ENCODE results near the gene CEP85.

CEP85 gene, protein sequence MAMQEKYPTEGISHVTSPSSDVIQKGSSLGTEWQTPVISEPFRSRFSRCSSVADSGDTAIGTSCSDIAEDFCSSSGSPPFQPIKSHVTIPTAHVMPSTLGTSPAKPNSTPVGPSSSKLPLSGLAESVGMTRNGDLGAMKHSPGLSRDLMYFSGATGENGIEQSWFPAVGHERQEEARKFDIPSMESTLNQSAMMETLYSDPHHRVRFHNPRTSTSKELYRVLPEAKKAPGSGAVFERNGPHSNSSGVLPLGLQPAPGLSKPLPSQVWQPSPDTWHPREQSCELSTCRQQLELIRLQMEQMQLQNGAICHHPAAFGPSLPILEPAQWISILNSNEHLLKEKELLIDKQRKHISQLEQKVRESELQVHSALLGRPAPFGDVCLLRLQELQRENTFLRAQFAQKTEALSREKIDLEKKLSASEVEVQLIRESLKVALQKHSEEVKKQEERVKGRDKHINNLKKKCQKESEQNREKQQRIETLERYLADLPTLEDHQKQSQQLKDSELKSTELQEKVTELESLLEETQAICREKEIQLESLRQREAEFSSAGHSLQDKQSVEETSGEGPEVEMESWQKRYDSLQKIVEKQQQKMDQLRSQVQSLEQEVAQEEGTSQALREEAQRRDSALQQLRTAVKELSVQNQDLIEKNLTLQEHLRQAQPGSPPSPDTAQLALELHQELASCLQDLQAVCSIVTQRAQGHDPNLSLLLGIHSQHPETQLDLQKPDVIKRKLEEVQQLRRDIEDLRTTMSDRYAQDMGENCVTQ

DNA sequence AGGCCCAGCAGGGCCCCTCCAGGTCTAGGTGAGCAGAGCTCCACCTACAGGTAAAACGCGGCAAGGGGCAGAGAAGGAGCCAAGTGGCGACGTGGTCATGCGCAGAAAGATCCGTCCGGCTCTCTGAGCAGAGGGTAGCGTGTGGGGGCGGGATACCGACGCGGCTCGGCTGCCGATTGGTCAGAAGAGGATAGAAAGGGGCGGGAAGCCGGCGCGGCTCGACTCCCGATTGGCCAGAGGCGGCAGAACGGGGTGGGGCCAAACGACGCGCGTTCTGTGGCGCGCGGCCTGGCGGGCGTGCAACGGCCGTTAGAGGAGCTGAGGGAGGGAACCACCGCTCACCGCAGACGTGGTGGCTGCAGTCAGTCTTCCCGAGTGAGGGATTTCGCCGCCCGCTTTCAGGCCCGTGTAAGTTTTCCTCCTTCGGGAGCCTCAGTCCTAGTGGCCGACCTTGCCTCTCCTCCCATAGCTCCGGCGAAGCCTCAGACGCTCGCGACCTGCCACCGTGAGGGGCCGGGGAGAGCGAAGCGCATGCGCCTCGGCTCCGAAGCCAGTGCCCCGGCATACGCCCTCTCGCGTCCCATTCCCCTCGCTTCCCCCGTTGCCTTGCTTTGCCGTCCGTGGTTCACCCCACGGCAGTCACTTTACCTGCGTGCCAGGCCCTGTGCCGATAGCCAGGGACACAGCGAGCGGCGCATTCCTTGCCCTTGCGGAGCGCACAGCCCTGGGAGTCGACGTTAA lies at the start of gene CEP85:
Gene CEP85, plus strand, starts transcription at position 298 of the 741 bp plus-strand sequence. CDS start 5,584 bp downstream, outside the sequence.
- H3K9me3 Mint-ChIP-seq = no peaks in the 10 kb centered on the region
- H3K27me3 Mint-ChIP-seq = peaks cover 24% of the 10 kb centered on the region
- H3K4me1 Mint-ChIP-seq = peaks cover 39% of the 10 kb centered on the region
- H3K27ac Mint-ChIP-seq = peak within 1 kb of the TSS; percentile 92
- peak within 1 kb of the TSS; percentile 93 for H3K4me3 Mint-ChIP-seq
- peaks cover 20% of the 10 kb centered on the region for H3K36me3 Mint-ChIP-seq
- DNase-seq = peak; percentile 99
- CTCF ChIA-PET = interaction anchor here (0.6 to 4.4 kb wide), 38 partner anchors 10 to 198 kb away, joined by 3 to 36 read pairs (median 4); partner anchors contain the start of genes C1orf232, CATSPER4, DHDDS and ZNF593

GRCh38 chr1:26184883-26185282 lies 49.1 kb upstream of the CEP85 start:
- Mint-ChIP-seq H3K4me1 (no peaks in the 10 kb centered on the region), H3K9me3 (no peaks in the 10 kb centered on the region), H3K27me3 (peaks cover 23% of the 10 kb centered on the region), H3K27ac (no peak overlapping the region), H3K36me3 (no peaks in the 10 kb centered on the region), H3K4me3 (no peak overlapping the region)
- DNase-seq = no peak
- CTCF ChIA-PET = no interaction called here

- no peaks in the 10 kb centered on the region for H3K9me3 Mint-ChIP-seq
- no peak overlapping the region for H3K27ac Mint-ChIP-seq
- no peak for DNase-seq
- H3K27me3 Mint-ChIP-seq = peaks cover 35% of the 10 kb centered on the region
- peaks cover 1% of the 10 kb centered on the region for H3K36me3 Mint-ChIP-seq
- H3K4me1 Mint-ChIP-seq = peaks cover 23% of the 10 kb centered on the region
- CTCF ChIA-PET = interaction anchor here (2.0 to 2.4 kb wide), 2 partner anchors 18 to 48 kb away, joined by 6 to 7 read pairs; partner anchors contain the start of genes C1orf232 and ZNF593
- no peak overlapping the region for H3K4me3 Mint-ChIP-seq
Observed at GRCh38 chr1:26187882-26188281, 46.1 kb upstream of the CEP85 start.

DNA sequence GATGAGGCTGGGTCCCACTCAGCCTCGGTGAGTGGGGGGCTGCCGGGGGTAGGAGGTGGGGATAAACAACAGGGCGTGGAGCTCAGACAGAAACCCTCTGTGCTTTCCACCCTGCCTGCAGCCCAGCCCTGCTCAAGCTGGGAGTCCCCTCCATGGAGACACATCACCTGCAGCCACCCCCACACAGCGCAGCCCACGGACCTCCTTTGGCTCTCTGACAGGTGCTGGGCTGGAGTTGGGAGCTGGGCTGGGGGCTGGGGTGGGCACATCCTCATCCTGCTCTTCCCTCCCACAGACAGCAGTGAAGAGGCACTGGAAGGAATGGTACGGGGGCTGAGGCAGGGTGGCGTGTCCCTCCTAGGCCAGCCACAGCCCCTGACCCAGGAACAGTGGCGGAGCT lies 45.5 kb upstream of the CEP85 start:
- H3K4me3 Mint-ChIP-seq = no peak overlapping the region
- peaks cover 29% of the 10 kb centered on the region for H3K4me1 Mint-ChIP-seq
- peaks cover 41% of the 10 kb centered on the region for H3K27me3 Mint-ChIP-seq
- H3K36me3 Mint-ChIP-seq = peaks cover 1% of the 10 kb centered on the region
- CTCF ChIA-PET = interaction anchor here (2.0 to 2.4 kb wide), 3 partner anchors 19 to 47 kb away, joined by 6 to 7 read pairs (median 7); partner anchors contain the start of genes C1orf232, CEP85 and ZNF593
- no peaks in the 10 kb centered on the region for H3K9me3 Mint-ChIP-seq
- DNase-seq = no peak
- no peak overlapping the region for H3K27ac Mint-ChIP-seq

- peaks cover 41% of the 10 kb centered on the region for H3K27me3 Mint-ChIP-seq
- no peak for DNase-seq
- peaks cover 37% of the 10 kb centered on the region for H3K4me1 Mint-ChIP-seq
- no peak overlapping the region for H3K27ac Mint-ChIP-seq
- no peaks in the 10 kb centered on the region for H3K9me3 Mint-ChIP-seq
- peaks cover 1% of the 10 kb centered on the region for H3K36me3 Mint-ChIP-seq
- CTCF ChIA-PET = interaction anchor here (0.7 to 2.4 kb wide), 7 partner anchors 20 to 205 kb away, joined by 3 to 7 read pairs (median 3); partner anchors contain the start of gene CEP85
- no peak overlapping the region for H3K4me3 Mint-ChIP-seq
Observed at GRCh38 chr1:26189331-26189730, 44.7 kb upstream of the CEP85 start.

DNA sequence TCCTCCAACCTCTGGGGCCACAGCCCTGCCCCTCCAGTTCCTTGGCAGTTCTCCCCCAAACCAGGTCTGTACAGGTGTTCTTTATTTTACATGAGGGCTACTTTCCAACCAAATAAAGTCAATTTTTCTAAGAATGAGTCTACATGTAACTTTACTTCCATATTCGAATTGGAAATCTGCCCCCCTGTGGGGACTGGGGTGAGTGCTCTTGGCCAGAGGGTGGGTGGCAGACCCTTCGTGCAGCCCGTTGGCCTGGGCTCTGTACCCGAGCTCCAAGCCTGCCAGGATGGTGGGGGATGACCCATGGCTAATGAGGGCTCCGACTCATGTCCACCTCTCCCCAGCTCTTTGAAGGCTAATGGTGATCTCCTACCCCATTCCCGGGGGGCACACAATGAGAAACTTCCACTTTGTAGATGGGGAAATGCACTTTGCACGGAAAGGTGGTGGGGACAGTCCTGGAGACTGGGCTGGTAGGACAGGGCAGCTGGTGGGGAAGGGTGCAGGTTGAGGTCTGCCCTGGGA lies 44.2 kb upstream of the CEP85 start:
- Mint-ChIP-seq H3K27ac (no peak overlapping the region), H3K4me1 (peaks cover 38% of the 10 kb centered on the region), H3K9me3 (no peaks in the 10 kb centered on the region), H3K27me3 (peaks cover 45% of the 10 kb centered on the region), H3K36me3 (peaks cover 1% of the 10 kb centered on the region), H3K4me3 (no peak overlapping the region)
- CTCF ChIA-PET = interaction anchor here (0.7 to 2.4 kb wide), 7 partner anchors 20 to 205 kb away, joined by 3 to 7 read pairs (median 3); partner anchors contain the start of gene CEP85
- no peak for DNase-seq

- DNase-seq = no peak
- H3K36me3 Mint-ChIP-seq = peaks cover 1% of the 10 kb centered on the region
- peaks cover 38% of the 10 kb centered on the region for H3K4me1 Mint-ChIP-seq
- peak within 1 kb of the TSS; percentile 13 for H3K4me3 Mint-ChIP-seq
- no peak within 1 kb of the TSS for H3K27ac Mint-ChIP-seq
- H3K9me3 Mint-ChIP-seq = no peaks in the 10 kb centered on the region
- H3K27me3 Mint-ChIP-seq = peaks cover 52% of the 10 kb centered on the region
- CTCF ChIA-PET = interaction anchor here (1.0 to 2.4 kb wide), 6 partner anchors 12 to 204 kb away, joined by 3 to 7 read pairs (median 4); partner anchors contain the start of gene CEP85
Observed at GRCh38 chr1:26190373-26190987, 43.5 kb upstream of the CEP85 start, which contains the start of gene CATSPER4. Gene CATSPER4, plus strand, starts transcription at chr1:26190602. Its CDS starts 26 bp downstream, at chr1:26190628.

DNA sequence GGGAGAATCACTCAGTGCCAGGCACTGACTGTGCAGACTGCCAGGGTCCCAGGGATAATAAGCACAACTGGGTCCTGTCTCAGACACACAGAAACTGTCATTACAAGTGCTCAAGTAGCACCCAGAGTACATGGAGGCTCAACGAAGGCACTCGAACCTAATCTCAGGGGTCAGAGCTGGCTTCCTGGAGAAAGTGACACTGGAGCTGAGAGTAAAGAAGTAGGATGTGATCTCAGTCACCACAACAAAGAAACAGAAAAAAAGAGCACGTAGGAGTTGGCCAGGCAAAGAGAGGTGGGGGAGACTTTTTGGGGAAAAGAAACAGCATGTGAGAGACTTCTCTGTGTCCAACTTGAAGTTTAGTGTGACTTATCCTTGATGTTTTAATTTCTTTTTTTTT lies 42.3 kb upstream of the CEP85 start:
- CTCF ChIA-PET = interaction anchor here (0.6 to 1.6 kb wide), 5 partner anchors 10 to 177 kb away, joined by 3 to 7 read pairs (median 4); partner anchors contain the start of genes C1orf232, CEP85 and ZNF593
- peaks cover 63% of the 10 kb centered on the region for H3K27me3 Mint-ChIP-seq
- H3K9me3 Mint-ChIP-seq = no peaks in the 10 kb centered on the region
- peaks cover 1% of the 10 kb centered on the region for H3K36me3 Mint-ChIP-seq
- DNase-seq = peak; percentile 65
- peak overlapping the region; percentile 13 for H3K4me3 Mint-ChIP-seq
- H3K4me1 Mint-ChIP-seq = peaks cover 38% of the 10 kb centered on the region
- peak overlapping the region; percentile 30 for H3K27ac Mint-ChIP-seq

- Mint-ChIP-seq H3K36me3 (peaks cover 1% of the 10 kb centered on the region), H3K27me3 (peaks cover 65% of the 10 kb centered on the region), H3K4me3 (no peak overlapping the region), H3K27ac (no peak overlapping the region), H3K9me3 (no peaks in the 10 kb centered on the region), H3K4me1 (peaks cover 48% of the 10 kb centered on the region)
- CTCF ChIA-PET = no interaction called here
- no peak for DNase-seq
Observed at GRCh38 chr1:26195805-26196204, 38.2 kb upstream of the CEP85 start.

DNA sequence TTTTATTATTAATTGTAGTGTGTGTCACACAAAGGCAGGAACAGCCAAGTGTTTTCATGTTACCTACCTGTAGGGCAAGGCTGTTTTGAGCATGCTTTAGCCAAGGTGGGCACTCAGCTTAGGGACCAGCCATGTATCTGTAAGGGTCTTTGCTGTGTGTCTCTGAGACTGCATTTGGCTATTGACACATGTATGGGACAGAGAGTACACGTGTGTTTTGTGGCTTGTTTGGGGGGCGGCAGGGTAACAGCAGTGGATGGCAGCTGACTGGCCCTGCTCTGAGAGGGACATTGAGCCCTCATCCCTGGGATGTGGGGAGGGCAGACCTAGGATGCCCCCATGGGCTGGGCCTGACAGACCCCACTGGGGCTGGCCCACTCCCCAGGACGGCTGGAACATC lies 36.7 kb upstream of the CEP85 start:
- no peak overlapping the region for H3K4me3 Mint-ChIP-seq
- no peaks in the 10 kb centered on the region for H3K36me3 Mint-ChIP-seq
- H3K9me3 Mint-ChIP-seq = no peaks in the 10 kb centered on the region
- DNase-seq = no peak
- peaks cover 60% of the 10 kb centered on the region for H3K27me3 Mint-ChIP-seq
- H3K27ac Mint-ChIP-seq = no peak overlapping the region
- H3K4me1 Mint-ChIP-seq = peaks cover 48% of the 10 kb centered on the region
- CTCF ChIA-PET = no interaction called here

GRCh38 chr1:26197813-26198212 lies 36.2 kb upstream of the CEP85 start:
- H3K27me3 Mint-ChIP-seq = peaks cover 61% of the 10 kb centered on the region
- CTCF ChIA-PET = no interaction called here
- H3K36me3 Mint-ChIP-seq = no peaks in the 10 kb centered on the region
- H3K9me3 Mint-ChIP-seq = no peaks in the 10 kb centered on the region
- no peak overlapping the region for H3K27ac Mint-ChIP-seq
- H3K4me3 Mint-ChIP-seq = no peak overlapping the region
- H3K4me1 Mint-ChIP-seq = peaks cover 49% of the 10 kb centered on the region
- DNase-seq = no peak

DNA sequence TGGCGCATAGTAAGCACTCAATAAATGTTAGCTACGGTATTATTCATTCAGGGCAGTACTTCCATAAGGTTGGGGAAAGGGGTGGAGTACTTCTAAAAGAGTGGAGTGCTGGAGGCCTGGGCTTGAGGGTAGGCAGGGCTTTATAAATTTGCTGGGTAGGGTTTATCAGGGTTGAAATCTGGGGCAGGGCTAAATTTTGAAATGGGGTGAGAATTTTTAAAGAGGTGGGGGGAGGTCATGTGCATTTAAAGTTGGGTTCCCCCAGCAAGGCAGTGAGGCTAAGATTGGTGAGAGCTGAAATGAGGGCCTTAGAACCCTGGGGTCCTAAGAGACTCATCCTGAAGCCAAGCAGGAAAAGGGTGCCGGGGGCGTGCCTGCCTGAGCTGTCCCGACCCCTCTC lies 33.6 kb upstream of the CEP85 start:
- no peak for DNase-seq
- Mint-ChIP-seq H3K27me3 (peaks cover 55% of the 10 kb centered on the region), H3K27ac (peak overlapping the region; percentile 85), H3K4me3 (no peak overlapping the region), H3K9me3 (no peaks in the 10 kb centered on the region), H3K36me3 (no peaks in the 10 kb centered on the region), H3K4me1 (peaks cover 52% of the 10 kb centered on the region)
- CTCF ChIA-PET = interaction anchor here (1.2 kb wide), 1 partner anchor 55 kb away, joined by 4 read pairs; no protein-coding TSS in a partner anchor
